ENCODE measurements around the gene SLC12A2.

DNA sequence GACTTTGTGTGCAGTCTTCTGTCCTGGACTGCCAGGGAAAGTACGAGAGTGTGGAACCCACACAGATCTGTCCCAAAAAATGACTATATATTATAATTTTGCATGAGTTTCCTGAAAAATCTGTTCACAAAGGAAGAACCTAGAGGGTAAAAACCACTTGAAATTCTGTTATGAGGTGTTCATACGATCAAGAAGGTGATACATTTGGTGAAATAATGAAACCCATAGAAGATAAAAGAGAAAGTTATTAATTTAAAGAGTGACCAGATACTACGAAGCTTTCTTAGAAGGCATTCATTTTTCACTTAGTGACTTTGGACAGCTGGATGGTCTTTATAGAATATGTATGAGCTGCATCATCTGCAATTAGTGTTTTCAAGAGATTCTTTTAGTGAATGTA, 32.9 kb downstream of the SLC12A2 start:
- TF ChIP-seq, protein P1, sequence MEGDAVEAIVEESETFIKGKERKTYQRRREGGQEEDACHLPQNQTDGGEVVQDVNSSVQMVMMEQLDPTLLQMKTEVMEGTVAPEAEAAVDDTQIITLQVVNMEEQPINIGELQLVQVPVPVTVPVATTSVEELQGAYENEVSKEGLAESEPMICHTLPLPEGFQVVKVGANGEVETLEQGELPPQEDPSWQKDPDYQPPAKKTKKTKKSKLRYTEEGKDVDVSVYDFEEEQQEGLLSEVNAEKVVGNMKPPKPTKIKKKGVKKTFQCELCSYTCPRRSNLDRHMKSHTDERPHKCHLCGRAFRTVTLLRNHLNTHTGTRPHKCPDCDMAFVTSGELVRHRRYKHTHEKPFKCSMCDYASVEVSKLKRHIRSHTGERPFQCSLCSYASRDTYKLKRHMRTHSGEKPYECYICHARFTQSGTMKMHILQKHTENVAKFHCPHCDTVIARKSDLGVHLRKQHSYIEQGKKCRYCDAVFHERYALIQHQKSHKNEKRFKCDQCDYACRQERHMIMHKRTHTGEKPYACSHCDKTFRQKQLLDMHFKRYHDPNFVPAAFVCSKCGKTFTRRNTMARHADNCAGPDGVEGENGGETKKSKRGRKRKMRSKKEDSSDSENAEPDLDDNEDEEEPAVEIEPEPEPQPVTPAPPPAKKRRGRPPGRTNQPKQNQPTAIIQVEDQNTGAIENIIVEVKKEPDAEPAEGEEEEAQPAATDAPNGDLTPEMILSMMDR (conservative IDR thresholded peaks at IDR 0.05 in 1 of 2, IDR thresholded peaks at IDR 0.05 in 1 of 2; ENCODE audit: low read depth in 1 of 2, low read length in 2 of 2) = no peak
- no peak for TF ChIP-seq EZH2 (IDR thresholded peaks at IDR 0.05; ENCODE audit: low read length, missing control alignments)
